Cardiac fibroblast (primary cell): ENCODE measurements around the gene CNOT1.

Source experiments
- DNase-seq, 2 donors: peaks; one replicate each; pipeline versions ENCODE4 v3.0.0 to v3.0.0-alpha.2; 2010; ENCODE audit warnings: low read depth in 2 of 2
- H3K4me3 ChIP-seq, 2 donors: replicated peaks in 1 of 2; 1 replicate in 1 of 2; 2 replicates in 1 of 2; pipeline ENCODE4 v1.5.1; 2011; ENCODE audit warnings: low read depth in 2 of 2, low read length in 2 of 2, mild to moderate bottlenecking in 2 of 2, moderate library complexity in 1 of 2
- CTCF ChIP-seq: IDR thresholded peaks from one replicate; pipeline ENCODE4 v1.5.1; 2011; ENCODE audit warnings: low read depth, mild to moderate bottlenecking, low read length, inconsistent platforms

Gene CNOT1

DNA sequence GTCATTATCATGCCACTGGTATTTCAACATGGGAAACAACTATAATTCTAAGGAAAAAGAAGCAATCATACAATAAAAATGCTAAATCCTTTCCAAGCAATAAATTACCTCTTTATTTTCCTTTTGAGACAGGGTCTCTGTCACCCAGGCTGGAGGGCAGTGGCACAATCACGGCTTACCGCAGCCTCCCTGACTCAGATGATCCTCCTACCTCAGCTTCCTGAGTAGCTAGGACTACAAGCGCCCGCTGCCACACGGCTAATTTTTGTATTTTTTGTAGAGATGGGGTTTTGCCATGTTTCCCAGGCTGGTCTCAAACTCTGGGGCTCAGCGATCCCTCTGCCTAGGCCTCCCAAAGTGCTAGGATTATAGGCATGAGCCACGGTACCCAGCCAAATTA is 24.1 kb downstream of the CNOT1 start:
- DNase-seq = no peak
- TF ChIP-seq CTCF = no peak

GRCh38 chr16:58591083-58591482 is 38.5 kb downstream of the CNOT1 start:
- no peak for DNase-seq
- no peak for TF ChIP-seq CTCF
- no peak overlapping the region for H3K4me3 ChIP-seq

More for the DNA sequence above, 24.1 kb downstream of the CNOT1 start:
- H3K4me3 ChIP-seq = no peak overlapping the region

DNA sequence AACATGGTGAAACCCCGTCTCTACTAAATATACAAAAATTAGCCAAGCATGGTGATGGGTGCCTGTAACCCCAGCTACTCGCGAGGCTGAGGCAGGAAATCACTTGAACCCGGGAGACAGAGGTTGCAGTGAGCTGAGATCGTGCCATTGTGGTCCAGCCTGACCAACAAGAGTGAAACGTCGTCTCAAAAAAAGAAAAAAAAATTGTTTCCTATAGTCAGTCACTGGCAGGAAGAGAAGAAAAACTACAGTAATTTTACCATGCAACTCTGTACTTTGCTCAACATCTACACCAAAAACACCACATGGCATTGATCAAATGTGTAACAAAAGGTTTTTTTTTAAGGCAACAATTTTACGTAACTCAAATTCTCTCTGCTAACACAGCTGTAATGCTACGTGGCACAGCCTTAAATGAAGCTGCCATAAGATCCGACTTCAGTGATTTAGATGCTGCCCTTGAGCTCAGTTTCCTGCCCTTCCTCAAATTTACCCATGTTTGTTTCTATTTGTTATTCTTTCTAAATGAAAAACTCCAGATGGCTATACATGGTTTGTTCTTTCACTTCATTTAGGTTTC is 40.2 kb downstream of the CNOT1 start:
- no peak for DNase-seq
- TF ChIP-seq CTCF = no peak
- no peak overlapping the region for H3K4me3 ChIP-seq

GRCh38 chr16:58588406-58588805 is 41.2 kb downstream of the CNOT1 start:
- DNase-seq = no peak
- no peak overlapping the region for H3K4me3 ChIP-seq
- no peak for TF ChIP-seq CTCF

GRCh38 chr16:58586340-58587030 is 43.1 kb downstream of the CNOT1 start:
- no peak for TF ChIP-seq CTCF
- no peak overlapping the region for H3K4me3 ChIP-seq
- no peak for DNase-seq

- H3K4me3 ChIP-seq = no peak overlapping the region
- TF ChIP-seq CTCF = no peak
- no peak for DNase-seq
Measured at GRCh38 chr16:58584831-58585505, 44.7 kb downstream of the CNOT1 start.
